ENCODE measurements around the gene NOS1AP.

The NOS1AP gene

DNA sequence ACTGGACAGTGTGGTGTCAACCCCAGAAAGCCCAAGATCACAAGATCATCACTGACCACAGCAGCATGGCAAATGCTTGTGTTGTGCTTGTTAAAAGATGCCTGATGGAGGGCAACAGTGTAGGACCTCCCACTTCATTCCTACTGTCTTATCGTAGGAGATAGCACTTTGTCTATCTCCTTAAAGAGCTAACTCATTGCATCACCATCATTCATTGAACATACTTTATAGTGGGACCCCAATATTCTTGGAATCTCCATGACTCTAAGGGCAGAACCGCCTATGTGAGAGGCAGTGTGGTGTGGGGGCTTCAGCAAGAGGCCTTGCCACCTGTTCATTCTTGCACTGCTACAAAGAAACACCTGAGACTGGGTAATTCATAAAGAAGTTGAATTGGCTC, 347.4 kb downstream of the NOS1AP start:
- TF ChIP-seq GATA3 (IDR thresholded peaks at IDR 0.05; ENCODE audit: low read depth, low read length) (no peak), GATA2 (IDR thresholded peaks at IDR 0.05; ENCODE audit: low read depth, low read length) (no peak)

DNA sequence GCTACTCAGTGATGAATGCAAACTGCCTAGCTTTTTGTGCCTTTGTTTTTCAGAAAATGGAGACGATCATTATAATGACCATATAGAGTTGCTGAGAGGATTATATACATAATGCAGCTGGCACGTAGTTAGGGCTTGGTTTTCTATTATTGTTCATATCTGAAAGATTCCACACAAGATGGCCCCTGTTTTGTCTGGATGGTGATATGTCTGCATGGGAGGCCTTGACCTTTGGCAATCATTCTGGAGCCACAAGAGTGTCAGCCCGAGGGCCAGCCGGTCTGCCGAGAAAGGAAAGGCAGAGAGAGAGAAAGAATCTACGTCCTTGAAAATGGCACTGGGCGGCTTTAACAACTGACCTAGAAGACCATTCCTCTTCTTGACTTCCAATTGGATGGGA, 348.2 kb downstream of the NOS1AP start:
- TF ChIP-seq GATA2 (IDR thresholded peaks at IDR 0.05; ENCODE audit: low read depth, low read length) (no peak), GATA3 (IDR thresholded peaks at IDR 0.05; ENCODE audit: low read depth, low read length) (no peak)
